Tibial nerve (tissue), 4 donors: Measurements from ENCODE around the gene AIFM3. TPM values are rescaled to one million over a fixed set of nuclear protein-coding genes. Genes with fewer than 3 reads are reported as not detected.
A peak's percentile ranks its signal among the peaks of the same experiment; 100 is the strongest.

Experiments used
- DNase-seq, 2 donors: peaks; one replicate each; pipeline ENCODE4 v3.0.0-alpha.2; 2019; ENCODE audit warnings: low spot score in 2 of 2
- H3K27ac ChIP-seq, 4 donors: fragments of 200-600 bp; sonication (generic) in 3 of 4; one replicate each; pipeline ENCODE4 v1.5.1; 2017 to 2019; ENCODE audit warnings: mild to moderate bottlenecking in 1 of 4
- H3K27me3 ChIP-seq, 2 donors: fragments of 200-600 bp; sonication (generic) in 1 of 2; one replicate each; pipeline versions ENCODE4 v1.5.1 to v1.6.0; 2017 to 2019
- H3K36me3 ChIP-seq, 3 donors: fragments of 200-600 bp; sonication (generic); one replicate each; pipeline ENCODE4 v1.5.1; 2018 to 2019
- H3K4me1 ChIP-seq, 4 donors: fragments of 200-600 bp; sonication (generic) in 3 of 4; one replicate each; pipeline ENCODE4 v1.5.1; 2017 to 2019
- H3K4me3 ChIP-seq, 4 donors: fragments of 200-600 bp; sonication (generic) in 3 of 4; one replicate each; pipeline ENCODE4 v1.5.1; 2017 to 2019; ENCODE audit warnings: mild to moderate bottlenecking in 1 of 4, moderate library complexity in 1 of 4
- H3K9me3 ChIP-seq, 4 donors: fragments of 200-600 bp; sonication (generic) in 3 of 4; one replicate each; pipeline ENCODE4 v1.5.1; 2017 to 2019
- CTCF ChIP-seq, 5 experiments: fragments of 200-600 bp in 3 of 5; fragments of 450-650 bp in 2 of 5; sonication (generic) in 3 of 5; IDR thresholded peaks; one replicate each; pipeline ENCODE4 v1.5.1; 2016 to 2019; ENCODE audit warnings: antibody characterized with exemption in 5 of 5, mild to moderate bottlenecking in 3 of 5, moderate library complexity in 2 of 5
- EP300 ChIP-seq, 2 donors: sonication (generic); formaldehyde crosslinking; IDR thresholded peaks; one replicate each; pipeline ENCODE4 v1.6.1; 2017; ENCODE audit warnings: antibody characterized with exemption in 2 of 2, mild to moderate bottlenecking in 1 of 2
- POLR2A ChIP-seq, 2 donors: fragments of 450-650 bp; IDR thresholded peaks; one replicate each; pipeline ENCODE4 v1.6.1; 2017; ENCODE audit warnings: antibody characterized with exemption in 2 of 2, mild to moderate bottlenecking in 2 of 2, moderate library complexity in 2 of 2
- WGBS, 2 donors: methylation state at CpG; one replicate each; pipeline ENCODE4 v1.1.5; 2018; 5-methylcytosine and 5-hydroxymethylcytosine counted together
- total RNA-seq, 4 donors: library from RNA; depleted of rRNA; stranded (reverse); fragments of >200 nt; gene quantifications; one replicate each; pipeline ENCODE4 v1.1.0, GENCODE V29; 2016

The AIFM3 gene
- total RNA-seq, 4 donors from 2014 or later, result 0.59 to 3.1 (median 1.8) TPM

- TF ChIP-seq EP300 (IDR thresholded peaks at IDR 0.05) (no peak), POLR2A (IDR thresholded peaks at IDR 0.05) (no peak), CTCF (IDR thresholded peaks at IDR 0.05) (no peak)
- no peaks in the 10 kb centered on the region for H3K9me3 ChIP-seq
- H3K27me3 ChIP-seq, result no peaks in the 10 kb centered on the region
- 5 to 11% methylated on average over 18 to 24 of the region's 24 CpGs for WGBS, 2 donors
- H3K36me3 ChIP-seq, result no peaks in the 10 kb centered on the region
- H3K27ac ChIP-seq, result peak overlapping the region; percentile 41 to 86 (median 78)
- peaks cover 0 to 26% (median 21%) of the 10 kb centered on the region in 4 donors for H3K4me1 ChIP-seq
- H3K4me3 ChIP-seq, result peak overlapping the region; percentile 27 to 63 (median 49)
- no peak for DNase-seq
Measured at GRCh38 chr22:21013657-21014201, 46.7 kb downstream of the AIFM3 start.

GRCh38 chr22:21014202-21014725, 47.2 kb downstream of the AIFM3 start:
- Histone ChIP-seq H3K4me1 (peaks cover 0 to 26% (median 21%) of the 10 kb centered on the region in 4 donors), H3K36me3 (no peaks in the 10 kb centered on the region), H3K27me3 (no peaks in the 10 kb centered on the region), H3K27ac (peak overlapping the region; percentile 41 to 86 (median 78)), H3K9me3 (no peaks in the 10 kb centered on the region), H3K4me3 (peak overlapping the region; percentile 27 to 63 (median 49))
- TF ChIP-seq CTCF (IDR thresholded peaks at IDR 0.05) (no peak), POLR2A (IDR thresholded peaks at IDR 0.05) (no peak), EP300 (IDR thresholded peaks at IDR 0.05) (no peak)
- 1% methylated on average over 35 to 38 of the region's 40 CpGs for WGBS, 2 donors
- DNase-seq, result peak; percentile 54 to 57

GRCh38 chr22:21014726-21015465, 47.8 kb downstream of the AIFM3 start, which contains the start of gene P2RX6:
Gene P2RX6 (plus strand): TSS chr22:21015165. CDS start chr22:21015175, 10 bp downstream.
- peak within 1 kb of the TSS; percentile 27 to 63 (median 49) for H3K4me3 ChIP-seq
- no peak for TF ChIP-seq EP300 (IDR thresholded peaks at IDR 0.05)
- no peak for TF ChIP-seq CTCF (IDR thresholded peaks at IDR 0.05)
- no peak for TF ChIP-seq POLR2A (IDR thresholded peaks at IDR 0.05)
- no peaks in the 10 kb centered on the region for H3K27me3 ChIP-seq
- H3K9me3 ChIP-seq, result no peaks in the 10 kb centered on the region
- H3K27ac ChIP-seq, result peak within 1 kb of the TSS; percentile 41 to 86 (median 78)
- H3K4me1 ChIP-seq, result peaks cover 0 to 26% (median 21%) of the 10 kb centered on the region in 4 donors
- no peaks in the 10 kb centered on the region for H3K36me3 ChIP-seq
- WGBS, 2 donors, result 11 to 18% methylated on average over 12 of the region's 12 CpGs
- DNase-seq, result no peak

GRCh38 chr22:21015466-21016006, 48.5 kb downstream of the AIFM3 start:
- Histone ChIP-seq H3K27me3 (no peaks in the 10 kb centered on the region), H3K27ac (peak overlapping the region in 3 of 4 donors; percentile 75 to 86 (median 82)), H3K4me1 (peaks cover 0 to 26% (median 21%) of the 10 kb centered on the region in 4 donors), H3K9me3 (no peaks in the 10 kb centered on the region), H3K36me3 (no peaks in the 10 kb centered on the region), H3K4me3 (no peak overlapping the region)
- TF ChIP-seq POLR2A (IDR thresholded peaks at IDR 0.05), result no peak
- TF ChIP-seq CTCF (IDR thresholded peaks at IDR 0.05), result no peak
- TF ChIP-seq EP300 (IDR thresholded peaks at IDR 0.05), result no peak
- 40 to 43% methylated on average over 10 of the region's 10 CpGs for WGBS, 2 donors
- no peak for DNase-seq
